Gastrocnemius medialis (tissue), 4 donors: ENCODE measurements around the gene ZNF146.
"Not testable (repeated sequence)": the region's sequence is repeated elsewhere in the genome, so short reads cannot be mapped to it uniquely, and the experiment has no call there.

Experiments used
- POLR2A ChIP-seq, 2 donors: fragments of 450-650 bp; IDR thresholded peaks; one replicate each; pipeline ENCODE4 v1.6.1; 2017; ENCODE audit warnings: antibody characterized with exemption in 2 of 2, mild to moderate bottlenecking in 2 of 2, moderate library complexity in 2 of 2
- TF ChIP-seq, protein P1 (sequence below), 5 experiments: fragments of 450-650 bp in 3 of 5; fragments of 200-600 bp in 2 of 5; sonication (generic) in 2 of 5; IDR thresholded peaks in 4 of 5; conservative IDR thresholded peaks in 1 of 5; 1 replicate in 4 of 5; 2 replicates in 1 of 5; pipeline ENCODE4 v1.5.1; 2016 to 2019; ENCODE audit warnings: antibody characterized with exemption in 5 of 5, mild to moderate bottlenecking in 3 of 5, moderate library complexity in 3 of 5

- TF ChIP-seq, protein P1, sequence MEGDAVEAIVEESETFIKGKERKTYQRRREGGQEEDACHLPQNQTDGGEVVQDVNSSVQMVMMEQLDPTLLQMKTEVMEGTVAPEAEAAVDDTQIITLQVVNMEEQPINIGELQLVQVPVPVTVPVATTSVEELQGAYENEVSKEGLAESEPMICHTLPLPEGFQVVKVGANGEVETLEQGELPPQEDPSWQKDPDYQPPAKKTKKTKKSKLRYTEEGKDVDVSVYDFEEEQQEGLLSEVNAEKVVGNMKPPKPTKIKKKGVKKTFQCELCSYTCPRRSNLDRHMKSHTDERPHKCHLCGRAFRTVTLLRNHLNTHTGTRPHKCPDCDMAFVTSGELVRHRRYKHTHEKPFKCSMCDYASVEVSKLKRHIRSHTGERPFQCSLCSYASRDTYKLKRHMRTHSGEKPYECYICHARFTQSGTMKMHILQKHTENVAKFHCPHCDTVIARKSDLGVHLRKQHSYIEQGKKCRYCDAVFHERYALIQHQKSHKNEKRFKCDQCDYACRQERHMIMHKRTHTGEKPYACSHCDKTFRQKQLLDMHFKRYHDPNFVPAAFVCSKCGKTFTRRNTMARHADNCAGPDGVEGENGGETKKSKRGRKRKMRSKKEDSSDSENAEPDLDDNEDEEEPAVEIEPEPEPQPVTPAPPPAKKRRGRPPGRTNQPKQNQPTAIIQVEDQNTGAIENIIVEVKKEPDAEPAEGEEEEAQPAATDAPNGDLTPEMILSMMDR (IDR thresholded peaks at IDR 0.05 in 4 of 5, conservative IDR thresholded peaks at IDR 0.05 in 1 of 5) = not testable (repeated sequence)
- not testable (repeated sequence) for TF ChIP-seq POLR2A (IDR thresholded peaks at IDR 0.05)
These were observed 35.8 kb upstream of the ZNF146 start for GRCh38 chr19:36179077-36179476.
